Measurements from ENCODE around the gene GIN1.

GIN1 gene

GRCh38 chr5:103037673-103038455 is 82.1 kb downstream of the GIN1 start:
- no peak overlapping the region for H3K4me3 ChIP-seq (replicated peaks; ENCODE audit: insufficient read depth, low read length)
- DNase-seq (ENCODE audit: low read depth in 1 of 2, low spot score in 1 of 2) = no peak

GRCh38 chr5:103036601-103037000 is 83.3 kb downstream of the GIN1 start:
- H3K27me3 ChIP-seq (ENCODE audit: insufficient read depth, poor library complexity, severe bottlenecking) = no peaks in the 10 kb centered on the region
- TF ChIP-seq GABPA (IDR thresholded peaks at IDR 0.05; ENCODE audit: low read depth) = no peak
- TF ChIP-seq POLR2AphosphoS5 (IDR thresholded peaks at IDR 0.05; ENCODE audit: low read depth) = no peak
- no peak for TF ChIP-seq SPI1 (IDR thresholded peaks at IDR 0.05; ENCODE audit: borderline replicate concordance, low read depth)
- no peak for TF ChIP-seq CTCF (IDR thresholded peaks at IDR 0.05; ENCODE audit: insufficient read depth, low read length)
- DNase-seq (ENCODE audit: low read depth in 1 of 2, low spot score in 1 of 2) = no peak
- H3K27ac ChIP-seq (replicated peaks) = no peak overlapping the region
- H3K4me3 ChIP-seq (replicated peaks; ENCODE audit: insufficient read depth, low read length) = no peak overlapping the region

More at GRCh38 chr5:103037673-103038455, 82.1 kb downstream of the GIN1 start:
- Histone ChIP-seq H3K27me3 (ENCODE audit: insufficient read depth, poor library complexity, severe bottlenecking) (no peaks in the 10 kb centered on the region), H3K27ac (replicated peaks) (no peak overlapping the region)
- TF ChIP-seq CTCF (IDR thresholded peaks at IDR 0.05; ENCODE audit: insufficient read depth, low read length) (no peak), POLR2AphosphoS5 (IDR thresholded peaks at IDR 0.05; ENCODE audit: low read depth) (no peak), REST (IDR thresholded peaks at IDR 0.05; ENCODE audit: insufficient replicate concordance, low read depth) (no peak), SPI1 (IDR thresholded peaks at IDR 0.05; ENCODE audit: borderline replicate concordance, low read depth) (no peak), GABPA (IDR thresholded peaks at IDR 0.05; ENCODE audit: low read depth) (no peak)

Data from HL-60 (cell line).